Activated naive CD4-positive, alpha-beta T cell treated with anti-CD3 and anti-CD28 coated beads, Interleukin-2, amount 50 U/mL, for 16 hours (primary cell): Measurements from ENCODE around the gene CD70.
"Not testable (repeated sequence)": the region's sequence is repeated elsewhere in the genome, so short reads cannot be mapped to it uniquely, and the experiment has no call there.

Source experiments
- DNase-seq: peaks from one replicate; pipeline ENCODE4 v3.0.0-alpha.2; 2020

Gene CD70

GRCh38 chr19:6597471-6598253, 6.7 kb upstream of the CD70 start:
- DNase-seq = not testable (repeated sequence)

GRCh38 chr19:6596621-6597020, 5.7 kb upstream of the CD70 start:
- DNase-seq = no peak

GRCh38 chr19:6593651-6594416, 2.9 kb upstream of the CD70 start:
- DNase-seq = no peak

- no peak for DNase-seq
Observed at GRCh38 chr19:6590258-6590826, 608 bp downstream of the CD70 start.

- no peak for DNase-seq
Observed at GRCh38 chr19:6589711-6590257, 1.2 kb downstream of the CD70 start.

- DNase-seq = no peak
Observed at GRCh38 chr19:6588508-6589345, 2.2 kb downstream of the CD70 start.

GRCh38 chr19:6587998-6588507, 2.9 kb downstream of the CD70 start:
- no peak for DNase-seq

GRCh38 chr19:6587093-6587820, 3.7 kb downstream of the CD70 start:
- DNase-seq = peak; percentile 19

GRCh38 chr19:6586726-6587092, 4.2 kb downstream of the CD70 start:
- DNase-seq = no peak

- DNase-seq = no peak
Observed at GRCh38 chr19:6586056-6586455, 4.9 kb downstream of the CD70 start.

- DNase-seq = not testable (repeated sequence)
Observed at GRCh38 chr19:6582515-6583484, 8.2 kb downstream of the CD70 start.

- DNase-seq = no peak
Observed at GRCh38 chr19:6580313-6580712, 10.6 kb downstream of the CD70 start.

- DNase-seq = no peak
Observed at GRCh38 chr19:6579450-6580178, 11.3 kb downstream of the CD70 start.

- DNase-seq = no peak
Observed at GRCh38 chr19:6577476-6578125, 13.3 kb downstream of the CD70 start.

GRCh38 chr19:6576869-6577475, 14.0 kb downstream of the CD70 start:
- no peak for DNase-seq

GRCh38 chr19:6573350-6573749, 17.6 kb downstream of the CD70 start:
- DNase-seq = no peak

GRCh38 chr19:6572217-6572616, 18.7 kb downstream of the CD70 start:
- DNase-seq = no peak

- no peak for DNase-seq
Observed at GRCh38 chr19:6571167-6571566, 19.8 kb downstream of the CD70 start.

- no peak for DNase-seq
Observed at GRCh38 chr19:6570764-6571163, 20.2 kb downstream of the CD70 start.
